Measurements from ENCODE around the gene ACSS1. TPM values are rescaled to one million over a fixed set of nuclear protein-coding genes. Genes with fewer than 3 reads are reported as not detected.

Gene ACSS1
- total RNA-seq, 2 experiments from 2014 or later = 17.5 to 18.2 TPM

DNA sequence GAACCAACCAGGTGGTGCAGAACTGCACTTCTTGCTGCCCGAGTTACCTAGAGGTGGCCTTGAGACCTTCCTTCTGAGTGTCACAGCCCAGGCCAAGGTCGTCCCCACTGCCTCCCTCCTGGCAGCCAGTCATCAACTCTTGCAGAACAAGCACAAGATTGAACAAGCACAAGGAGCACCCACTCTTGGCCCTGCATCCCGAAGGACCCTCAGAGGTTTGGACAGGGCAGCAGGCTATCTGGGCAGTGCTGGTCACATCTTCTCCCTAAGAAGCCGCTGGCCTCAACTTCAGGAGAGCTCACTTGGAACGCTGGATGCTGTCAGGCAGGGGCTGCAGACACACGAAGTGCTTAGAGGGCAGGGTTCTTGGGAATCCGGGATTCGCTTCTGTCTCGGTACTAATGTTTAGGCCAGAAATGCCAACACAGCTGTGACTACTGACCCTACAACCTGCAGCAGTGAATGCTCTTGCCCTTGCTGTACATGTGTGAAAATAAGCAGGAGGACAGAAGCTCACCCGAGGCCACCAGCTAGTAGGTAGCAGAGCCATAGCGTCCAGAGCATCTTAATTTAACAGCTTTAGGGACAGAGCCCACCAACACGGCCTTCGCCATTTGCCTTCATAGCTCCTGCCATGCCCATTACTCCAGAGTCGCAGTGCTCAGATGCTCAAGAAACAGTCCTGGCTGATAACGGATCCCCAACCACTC is 4.0 kb upstream of the ACSS1 start:
- no peak for ATAC-seq
- CTCF ChIA-PET = interaction anchor here (0.7 to 10.9 kb wide), 8 partner anchors 9 to 132 kb away, joined by 3 to 167 read pairs (median 3); partner anchors contain the start of gene APMAP
- no peaks in the 10 kb centered on the region for H3K36me3 Mint-ChIP-seq (ENCODE audit: low read depth)
- TF ChIP-seq, protein P1, sequence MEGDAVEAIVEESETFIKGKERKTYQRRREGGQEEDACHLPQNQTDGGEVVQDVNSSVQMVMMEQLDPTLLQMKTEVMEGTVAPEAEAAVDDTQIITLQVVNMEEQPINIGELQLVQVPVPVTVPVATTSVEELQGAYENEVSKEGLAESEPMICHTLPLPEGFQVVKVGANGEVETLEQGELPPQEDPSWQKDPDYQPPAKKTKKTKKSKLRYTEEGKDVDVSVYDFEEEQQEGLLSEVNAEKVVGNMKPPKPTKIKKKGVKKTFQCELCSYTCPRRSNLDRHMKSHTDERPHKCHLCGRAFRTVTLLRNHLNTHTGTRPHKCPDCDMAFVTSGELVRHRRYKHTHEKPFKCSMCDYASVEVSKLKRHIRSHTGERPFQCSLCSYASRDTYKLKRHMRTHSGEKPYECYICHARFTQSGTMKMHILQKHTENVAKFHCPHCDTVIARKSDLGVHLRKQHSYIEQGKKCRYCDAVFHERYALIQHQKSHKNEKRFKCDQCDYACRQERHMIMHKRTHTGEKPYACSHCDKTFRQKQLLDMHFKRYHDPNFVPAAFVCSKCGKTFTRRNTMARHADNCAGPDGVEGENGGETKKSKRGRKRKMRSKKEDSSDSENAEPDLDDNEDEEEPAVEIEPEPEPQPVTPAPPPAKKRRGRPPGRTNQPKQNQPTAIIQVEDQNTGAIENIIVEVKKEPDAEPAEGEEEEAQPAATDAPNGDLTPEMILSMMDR (IDR thresholded peaks at IDR 0.05) = no peak
- peaks cover 10% of the 10 kb centered on the region for H3K4me1 Mint-ChIP-seq (ENCODE audit: low read depth)
- intact Hi-C loops (cut with micrococcal nuclease) = no loop called here
- peaks cover 1% of the 10 kb centered on the region for H3K27me3 Mint-ChIP-seq
- DNase-seq = no peak
- no peak overlapping the region for H3K4me3 Mint-ChIP-seq
- no peaks in the 10 kb centered on the region for H3K9me3 Mint-ChIP-seq
- POLR2A ChIA-PET = interaction anchor here (1.1 to 1.2 kb wide), 2 partner anchors 11 to 30 kb away, joined by 3 to 4 read pairs; no protein-coding TSS in a partner anchor
- no peak overlapping the region for H3K27ac Mint-ChIP-seq

DNA sequence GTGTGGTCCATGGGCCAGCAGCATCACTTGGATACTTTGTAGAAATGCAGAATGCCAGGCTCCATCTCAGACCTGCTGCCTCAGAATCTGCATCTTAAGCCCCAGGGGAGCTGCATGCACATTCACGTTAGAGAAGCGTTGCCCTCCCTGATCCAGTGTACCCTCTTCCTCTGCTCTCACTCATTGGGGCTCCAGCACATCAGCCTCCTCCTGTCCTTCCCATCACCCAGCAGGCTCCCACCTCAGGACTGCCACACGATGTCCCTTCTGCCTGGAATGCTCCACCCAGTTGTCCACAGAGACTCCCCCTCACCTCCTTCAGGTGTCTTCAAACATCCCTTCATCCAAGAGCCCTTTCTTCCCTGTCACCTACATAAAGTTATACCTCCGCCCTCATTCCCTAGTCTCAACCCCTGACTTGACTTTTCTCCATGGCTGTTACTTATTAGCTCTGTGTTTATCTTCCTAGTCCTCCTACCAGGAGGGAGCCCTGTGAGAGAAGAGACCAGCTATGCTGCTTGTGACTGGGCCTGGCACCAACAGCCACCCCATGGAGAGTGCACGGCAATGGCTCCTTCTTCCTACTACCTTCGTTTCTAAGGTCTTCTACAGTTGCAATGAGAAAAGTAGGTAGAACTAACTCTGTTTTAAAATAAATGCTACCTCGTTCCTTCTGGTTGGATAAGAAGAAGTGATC is 3.3 kb upstream of the ACSS1 start:
- intact Hi-C loops (cut with micrococcal nuclease) = no loop called here
- no peak for ATAC-seq
- DNase-seq = no peak
- CTCF ChIA-PET = interaction anchor here (10.9 kb wide), 1 partner anchor 65 kb away, joined by 167 read pairs; the partner anchor contains the start of gene APMAP
- Mint-ChIP-seq H3K36me3 (ENCODE audit: low read depth) (no peaks in the 10 kb centered on the region), H3K4me3 (no peak overlapping the region), H3K9me3 (no peaks in the 10 kb centered on the region), H3K4me1 (ENCODE audit: low read depth) (peaks cover 14% of the 10 kb centered on the region), H3K27me3 (peaks cover 1% of the 10 kb centered on the region), H3K27ac (no peak overlapping the region)
- TF ChIP-seq, protein P1 (IDR thresholded peaks at IDR 0.05) = no peak
- POLR2A ChIA-PET = no interaction called here

DNA sequence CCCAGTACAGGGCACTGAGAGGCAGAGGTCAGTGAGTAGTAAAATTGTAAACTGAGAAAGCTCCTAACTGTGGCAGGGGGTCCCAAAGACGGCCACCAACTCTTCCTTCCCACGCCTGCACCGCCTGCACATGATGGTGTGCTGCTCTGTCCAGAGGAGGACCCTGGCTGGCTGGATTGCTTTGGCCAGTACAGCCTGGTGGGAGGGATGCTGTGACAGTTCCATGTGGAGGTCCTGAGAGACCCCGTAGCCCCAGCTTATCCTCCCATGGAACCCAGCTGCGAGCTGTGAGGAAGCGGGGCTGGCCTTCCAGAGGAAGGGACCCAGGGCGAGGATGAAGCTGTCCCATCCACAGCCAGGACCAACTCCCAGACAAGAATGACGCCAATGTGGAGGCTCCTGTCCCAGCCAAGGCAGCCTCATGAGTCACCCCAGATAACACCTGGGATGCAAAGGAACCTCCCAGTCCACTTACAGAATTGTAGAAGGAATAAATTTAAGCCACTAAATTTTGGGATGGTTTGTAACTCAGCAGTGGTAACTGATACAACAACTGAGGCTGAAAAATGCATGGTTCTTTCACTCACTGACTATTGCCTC is 2.0 kb upstream of the ACSS1 start:
- no peak overlapping the region for H3K4me3 Mint-ChIP-seq
- H3K27ac Mint-ChIP-seq = no peak overlapping the region
- ChIA-PET CTCF (interaction anchor here (1.3 to 10.9 kb wide), 4 partner anchors 10 to 348 kb away, joined by 3 to 167 read pairs (median 4); partner anchors contain the start of gene APMAP), POLR2A (interaction anchor here (0.7 kb wide), 1 partner anchor 18 kb away, joined by 4 read pairs; no protein-coding TSS in a partner anchor)
- H3K4me1 Mint-ChIP-seq (ENCODE audit: low read depth) = peaks cover 23% of the 10 kb centered on the region
- DNase-seq = no peak
- intact Hi-C loops (cut with micrococcal nuclease) = no loop called here
- no peaks in the 10 kb centered on the region for H3K9me3 Mint-ChIP-seq
- ATAC-seq = no peak
- TF ChIP-seq, protein P1 (IDR thresholded peaks at IDR 0.05) = no peak
- H3K27me3 Mint-ChIP-seq = no peaks in the 10 kb centered on the region
- H3K36me3 Mint-ChIP-seq (ENCODE audit: low read depth) = peaks cover 3% of the 10 kb centered on the region

DNA sequence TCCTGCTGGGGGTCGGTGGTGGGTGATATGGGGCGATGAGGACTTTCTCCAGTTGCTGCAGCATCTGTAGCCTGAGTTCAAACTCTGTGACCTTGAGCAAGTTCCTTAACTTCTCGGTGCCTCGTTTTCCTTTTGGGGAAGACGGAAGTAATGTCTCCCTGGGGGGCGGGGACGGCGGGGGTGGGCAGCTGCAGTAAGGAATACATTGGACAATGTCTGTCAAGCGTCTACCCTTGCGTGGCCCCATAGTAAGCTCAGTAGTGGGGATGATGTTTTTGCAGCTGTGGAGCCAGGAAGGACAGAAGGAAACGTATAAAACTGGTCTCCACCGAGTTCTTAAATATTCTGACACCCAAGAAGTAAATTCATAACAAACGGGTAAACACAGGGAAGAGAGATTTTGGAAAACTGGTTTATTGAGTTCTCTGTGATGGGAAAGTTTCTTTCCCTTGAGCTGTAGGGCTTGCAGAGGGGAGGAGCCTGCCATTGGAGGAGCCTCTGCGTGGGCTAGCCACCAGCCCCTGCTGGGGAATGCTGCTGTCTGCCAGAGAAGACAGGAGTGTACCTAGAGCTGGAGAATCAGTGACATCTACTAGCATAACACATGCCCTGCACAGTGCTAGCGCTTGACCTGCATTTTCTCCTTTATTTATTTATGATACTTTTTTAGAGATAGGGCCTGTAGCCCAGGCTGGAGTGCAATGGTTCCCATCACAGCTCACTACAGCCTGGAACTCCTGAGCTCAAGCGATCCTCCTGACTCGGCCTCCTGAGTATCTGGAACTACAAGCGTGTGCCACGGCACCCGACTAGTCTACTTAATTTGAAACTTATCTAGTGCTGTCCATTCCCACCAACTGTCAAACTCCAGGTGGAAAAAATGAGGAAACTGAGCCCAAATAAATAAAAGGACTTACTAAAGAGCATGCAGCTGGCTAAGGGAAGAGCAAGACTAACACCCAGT is 1.2 kb upstream of the ACSS1 start:
- TF ChIP-seq, protein P1 (IDR thresholded peaks at IDR 0.05) = no peak
- H3K4me3 Mint-ChIP-seq = peak overlapping the region; percentile 71
- peaks cover 32% of the 10 kb centered on the region for H3K4me1 Mint-ChIP-seq (ENCODE audit: low read depth)
- H3K27ac Mint-ChIP-seq = peak overlapping the region; percentile 80
- no peaks in the 10 kb centered on the region for H3K9me3 Mint-ChIP-seq
- peaks cover 3% of the 10 kb centered on the region for H3K36me3 Mint-ChIP-seq (ENCODE audit: low read depth)
- peak; percentile 30 for DNase-seq
- ChIA-PET CTCF (interaction anchor here (1.3 to 10.9 kb wide), 5 partner anchors 11 to 349 kb away, joined by 3 to 167 read pairs (median 4); partner anchors contain the start of gene APMAP), POLR2A (interaction anchor here (0.9 to 1.5 kb wide), 4 partner anchors 25 to 348 kb away, joined by 3 to 5 read pairs (median 4); partner anchors contain the start of genes APMAP and GINS1)
- no peak for ATAC-seq
- no peaks in the 10 kb centered on the region for H3K27me3 Mint-ChIP-seq
- intact Hi-C loops (cut with micrococcal nuclease) = no loop called here

Data from activated CD8-positive, alpha-beta T cell treated with anti-CD3 and anti-CD28 coated beads for 36 hours (primary cell).